ENCODE data around the gene IFT27.

Gene IFT27

DNA sequence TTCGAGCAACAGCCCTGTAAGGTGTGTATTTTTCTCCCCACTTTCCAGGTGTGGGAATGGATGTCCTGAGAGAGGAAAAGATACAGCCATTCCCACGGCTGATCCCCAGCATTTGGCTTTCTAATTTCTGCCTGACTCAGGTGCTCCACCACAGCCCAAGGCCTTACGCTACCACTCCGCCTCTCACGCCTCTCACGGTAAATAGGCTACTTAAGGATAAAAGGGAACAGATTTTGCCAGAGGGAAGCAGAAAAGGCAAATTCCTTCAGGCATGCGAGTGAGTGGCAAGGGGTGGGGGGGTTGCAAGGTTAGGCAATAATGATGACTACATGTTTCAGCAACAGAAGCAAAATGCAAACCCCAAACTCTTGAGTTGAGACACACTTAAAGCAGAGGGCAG, 31.7 kb upstream of the IFT27 start:
- H3K9me3 Mint-ChIP-seq, result no peaks in the 10 kb centered on the region
- H3K36me3 Mint-ChIP-seq, result no peaks in the 10 kb centered on the region
- H3K27ac Mint-ChIP-seq, result no peak overlapping the region
- DNase-seq (ENCODE audit: low spot score in 2 of 2), result no peak
- ATAC-seq, result no peak
- H3K4me3 Mint-ChIP-seq, result no peak overlapping the region
- no peaks in the 10 kb centered on the region for H3K4me1 Mint-ChIP-seq

DNA sequence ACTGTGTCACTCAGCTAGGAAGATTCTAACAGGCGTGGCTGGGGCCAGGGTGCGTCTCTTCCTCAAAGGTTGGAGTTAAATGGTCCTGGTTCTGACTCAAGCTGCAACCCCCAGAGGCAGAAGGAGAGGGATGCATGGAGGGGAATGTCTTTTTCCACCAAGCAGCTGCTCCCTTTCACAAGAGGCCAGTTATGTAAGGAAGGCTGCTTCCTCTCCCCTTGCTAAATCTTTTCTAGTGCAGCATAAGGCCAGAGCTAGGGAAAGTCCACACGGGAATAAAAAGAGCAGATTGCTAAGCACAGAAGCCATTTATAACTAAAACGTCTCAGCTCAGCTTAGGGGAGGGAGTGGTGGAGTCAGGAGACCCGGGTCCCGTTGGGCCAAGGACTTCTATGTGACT, 30.9 kb upstream of the IFT27 start:
- Mint-ChIP-seq H3K27ac (no peak overlapping the region), H3K36me3 (no peaks in the 10 kb centered on the region), H3K9me3 (no peaks in the 10 kb centered on the region), H3K4me3 (no peak overlapping the region), H3K4me1 (no peaks in the 10 kb centered on the region)
- DNase-seq (ENCODE audit: low spot score in 2 of 2) (no peak), ATAC-seq (no peak)

DNA sequence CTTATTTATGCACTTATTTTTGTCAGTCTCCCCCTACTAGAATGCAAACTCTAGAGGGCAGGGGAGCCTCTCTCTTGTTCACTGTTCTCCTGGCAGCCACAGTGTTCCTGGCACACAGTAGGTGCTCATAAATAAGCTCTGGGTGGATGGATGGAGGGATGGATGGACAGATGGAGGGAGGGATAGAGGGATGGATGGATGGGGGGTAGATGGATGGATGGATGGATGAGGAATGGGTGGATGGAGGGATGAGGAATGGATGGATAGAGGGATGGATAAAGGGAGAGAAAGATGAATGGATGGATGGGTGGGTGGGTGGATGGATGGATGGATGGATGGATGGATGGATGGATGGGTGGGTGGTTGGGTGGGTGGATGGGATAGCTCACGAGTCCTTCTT, 27.4 kb upstream of the IFT27 start:
- Mint-ChIP-seq H3K4me1 (no peaks in the 10 kb centered on the region), H3K4me3 (no peak overlapping the region), H3K9me3 (no peaks in the 10 kb centered on the region), H3K27ac (no peak overlapping the region), H3K36me3 (no peaks in the 10 kb centered on the region)
- ATAC-seq (no peak), DNase-seq (ENCODE audit: low spot score in 2 of 2) (no peak)

DNA sequence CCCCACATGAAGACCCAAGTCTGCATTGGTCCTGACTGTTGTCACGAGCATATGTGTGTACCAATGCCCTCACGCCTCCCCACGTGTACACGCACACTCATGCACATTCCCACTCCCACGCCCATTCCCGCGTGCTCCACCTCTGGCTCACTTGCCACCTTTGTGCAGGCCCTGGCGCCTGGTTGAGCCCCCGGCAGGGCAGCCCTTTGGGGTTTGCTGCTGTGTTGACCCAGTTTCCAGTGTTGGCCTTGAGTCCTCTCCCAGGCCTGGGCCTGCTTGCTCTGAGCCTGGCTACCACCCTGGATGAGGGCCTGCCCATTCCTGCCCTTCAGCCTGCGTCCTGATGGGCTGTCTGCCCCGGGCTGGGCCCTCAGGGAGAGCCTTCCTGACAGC, 22.8 kb upstream of the IFT27 start:
- H3K27ac Mint-ChIP-seq, result no peak overlapping the region
- H3K4me3 Mint-ChIP-seq, result no peak overlapping the region

DNA sequence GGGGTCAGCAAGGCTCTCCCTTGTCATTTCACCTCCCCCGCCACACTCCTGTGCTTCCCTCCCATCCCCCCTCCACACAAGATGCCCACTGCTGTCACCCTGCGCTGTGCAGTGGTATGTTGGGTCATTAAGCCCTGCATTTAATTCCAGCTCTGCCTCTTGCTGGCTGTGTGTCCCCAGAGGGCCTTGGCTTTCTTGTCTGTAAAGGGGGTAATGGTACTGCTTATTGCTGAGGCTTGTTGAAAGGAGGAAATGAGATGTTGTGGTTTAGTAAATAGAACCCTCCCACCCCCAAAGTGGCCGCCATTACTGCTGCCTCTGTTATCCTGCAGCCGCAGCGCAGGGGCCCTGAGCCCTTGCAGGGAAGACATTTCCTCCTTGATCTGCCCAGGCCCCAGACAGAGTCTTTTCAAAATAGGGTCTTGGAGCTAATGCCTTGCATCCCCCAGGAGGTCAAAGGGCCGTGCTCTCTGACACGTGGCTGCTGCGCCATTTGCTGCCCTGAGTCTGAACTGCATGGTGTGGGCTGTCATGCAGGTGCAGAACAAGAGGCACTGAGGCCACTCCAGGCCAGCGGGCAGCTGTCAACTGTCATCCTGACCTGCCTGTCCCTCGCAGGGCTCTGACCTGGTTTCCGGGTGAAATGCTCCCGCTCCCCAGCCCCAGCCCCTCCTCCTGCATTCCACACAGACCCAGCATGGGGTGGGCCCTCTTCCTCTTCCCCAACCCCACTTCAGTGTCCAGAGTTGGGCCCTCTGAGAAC, 22.2 kb upstream of the IFT27 start:
- ATAC-seq, result no peak
- H3K4me3 Mint-ChIP-seq, result no peak overlapping the region

More for the DNA sequence above, 22.8 kb upstream of the IFT27 start:
- Mint-ChIP-seq H3K9me3 (no peaks in the 10 kb centered on the region), H3K36me3 (no peaks in the 10 kb centered on the region), H3K4me1 (no peaks in the 10 kb centered on the region)
- ATAC-seq (no peak), DNase-seq (ENCODE audit: low spot score in 2 of 2) (no peak)

DNA sequence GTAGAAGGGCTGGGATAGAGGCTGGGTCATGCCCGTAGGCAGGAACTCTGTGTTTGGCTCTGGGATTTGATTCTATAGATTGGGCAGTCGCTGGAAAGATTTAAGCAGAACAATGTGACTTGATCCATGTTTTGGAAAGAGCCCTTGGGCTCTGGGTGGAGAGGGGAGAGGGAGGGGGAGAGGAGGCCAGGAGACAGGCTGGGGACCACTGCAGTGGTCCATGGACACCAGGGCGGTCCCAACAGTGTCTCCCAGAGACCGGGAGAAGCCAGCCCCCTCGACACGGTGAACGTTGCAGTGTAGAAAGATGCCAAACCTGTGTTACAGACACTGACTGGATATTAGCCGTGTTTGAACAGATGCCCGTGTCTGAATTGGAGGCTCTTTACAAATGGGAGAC, 21.5 kb upstream of the IFT27 start:
- Mint-ChIP-seq H3K4me3 (no peak overlapping the region), H3K4me1 (no peaks in the 10 kb centered on the region), H3K27ac (no peak overlapping the region), H3K36me3 (no peaks in the 10 kb centered on the region), H3K9me3 (no peaks in the 10 kb centered on the region)
- ATAC-seq, result no peak
- DNase-seq (ENCODE audit: low spot score in 2 of 2), result no peak

More for the DNA sequence above, 22.2 kb upstream of the IFT27 start:
- Mint-ChIP-seq H3K27ac (no peak overlapping the region), H3K36me3 (no peaks in the 10 kb centered on the region), H3K9me3 (no peaks in the 10 kb centered on the region), H3K4me1 (no peaks in the 10 kb centered on the region)
- DNase-seq (ENCODE audit: low spot score in 2 of 2), result no peak

DNA sequence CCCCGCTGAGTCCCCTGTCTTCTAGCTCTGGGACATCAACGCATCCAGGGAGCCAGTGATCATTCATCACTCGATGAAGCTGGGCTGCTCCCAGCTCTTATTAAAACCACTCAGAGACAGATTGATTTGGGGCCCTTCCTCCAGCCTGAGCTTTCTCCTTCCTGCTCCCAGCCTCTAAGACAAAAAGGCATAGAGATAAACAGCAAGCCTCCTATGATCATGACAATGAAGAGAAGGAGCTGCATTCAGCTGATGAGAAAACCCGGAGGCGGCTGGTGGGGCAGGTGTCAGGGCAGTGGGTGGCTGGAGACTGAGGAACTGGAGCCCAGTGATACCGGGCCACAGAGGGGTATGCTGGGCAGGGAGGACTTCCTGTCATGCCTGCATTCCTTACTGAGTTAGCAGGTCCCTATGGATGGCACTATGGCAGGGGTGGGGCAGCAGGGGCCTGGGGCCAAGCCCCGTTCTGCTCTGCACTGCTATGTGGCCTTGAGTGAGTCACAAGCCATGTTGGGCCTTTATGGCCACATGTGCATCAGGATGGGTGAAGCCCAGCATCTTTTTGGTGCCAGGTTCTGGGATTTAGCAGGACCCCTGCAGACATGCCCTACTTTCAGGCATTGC, 20.7 kb upstream of the IFT27 start:
- no peak overlapping the region for H3K27ac Mint-ChIP-seq
- H3K4me1 Mint-ChIP-seq, result no peaks in the 10 kb centered on the region
- DNase-seq (ENCODE audit: low spot score in 2 of 2) (no peak), ATAC-seq (no peak)
- H3K9me3 Mint-ChIP-seq, result no peaks in the 10 kb centered on the region
- H3K36me3 Mint-ChIP-seq, result no peaks in the 10 kb centered on the region
- no peak overlapping the region for H3K4me3 Mint-ChIP-seq

DNA sequence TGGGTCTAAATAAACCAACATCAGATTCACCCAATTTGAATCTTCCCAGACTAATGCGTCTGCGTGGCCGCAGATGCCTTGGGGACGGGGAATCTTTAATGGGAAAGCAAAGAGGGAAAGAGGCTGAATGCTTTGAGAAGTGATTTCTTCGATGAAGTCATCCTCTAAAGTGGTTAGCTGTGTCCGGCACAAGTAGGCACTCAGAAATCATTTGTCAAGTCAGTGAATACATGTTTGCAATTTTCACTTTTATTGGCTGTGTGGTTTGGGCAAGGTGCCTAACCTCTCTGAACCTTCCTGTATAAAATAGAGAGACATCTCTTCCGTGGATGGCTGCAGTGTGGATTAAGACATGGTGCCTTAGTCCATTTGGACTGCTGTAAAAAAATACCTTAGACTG, 19.7 kb upstream of the IFT27 start:
- no peak overlapping the region for H3K4me3 Mint-ChIP-seq
- no peaks in the 10 kb centered on the region for H3K36me3 Mint-ChIP-seq
- no peaks in the 10 kb centered on the region for H3K9me3 Mint-ChIP-seq
- no peak for DNase-seq (ENCODE audit: low spot score in 2 of 2)
- H3K27ac Mint-ChIP-seq, result no peak overlapping the region
- no peak for ATAC-seq
- H3K4me1 Mint-ChIP-seq, result peaks cover 8% of the 10 kb centered on the region

DNA sequence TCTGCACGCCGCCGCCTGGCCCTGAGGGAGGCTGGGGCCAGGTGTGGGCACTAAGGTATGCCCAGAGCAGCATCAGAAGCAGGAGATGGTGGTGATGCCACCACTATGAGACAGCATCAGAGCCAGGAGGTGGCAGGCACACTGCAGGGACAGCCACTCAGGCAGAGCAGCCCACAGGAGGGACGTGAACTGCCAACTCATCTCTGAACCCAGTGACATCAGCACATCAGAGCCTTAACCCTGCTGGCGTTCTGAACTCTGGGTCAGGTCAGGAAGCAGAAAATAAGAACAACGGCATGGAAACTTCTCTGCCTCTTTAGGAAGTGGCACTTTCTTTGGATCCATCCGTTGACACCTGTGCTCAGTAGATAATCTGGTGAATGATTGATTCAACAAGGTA, 14.7 kb upstream of the IFT27 start:
- Mint-ChIP-seq H3K9me3 (no peaks in the 10 kb centered on the region), H3K4me3 (no peak overlapping the region), H3K4me1 (peaks cover 12% of the 10 kb centered on the region), H3K36me3 (no peaks in the 10 kb centered on the region), H3K27ac (no peak overlapping the region)
- peak; percentile 7 to 70 for DNase-seq (ENCODE audit: low spot score in 2 of 2)
- ATAC-seq, result peak; percentile 98

DNA sequence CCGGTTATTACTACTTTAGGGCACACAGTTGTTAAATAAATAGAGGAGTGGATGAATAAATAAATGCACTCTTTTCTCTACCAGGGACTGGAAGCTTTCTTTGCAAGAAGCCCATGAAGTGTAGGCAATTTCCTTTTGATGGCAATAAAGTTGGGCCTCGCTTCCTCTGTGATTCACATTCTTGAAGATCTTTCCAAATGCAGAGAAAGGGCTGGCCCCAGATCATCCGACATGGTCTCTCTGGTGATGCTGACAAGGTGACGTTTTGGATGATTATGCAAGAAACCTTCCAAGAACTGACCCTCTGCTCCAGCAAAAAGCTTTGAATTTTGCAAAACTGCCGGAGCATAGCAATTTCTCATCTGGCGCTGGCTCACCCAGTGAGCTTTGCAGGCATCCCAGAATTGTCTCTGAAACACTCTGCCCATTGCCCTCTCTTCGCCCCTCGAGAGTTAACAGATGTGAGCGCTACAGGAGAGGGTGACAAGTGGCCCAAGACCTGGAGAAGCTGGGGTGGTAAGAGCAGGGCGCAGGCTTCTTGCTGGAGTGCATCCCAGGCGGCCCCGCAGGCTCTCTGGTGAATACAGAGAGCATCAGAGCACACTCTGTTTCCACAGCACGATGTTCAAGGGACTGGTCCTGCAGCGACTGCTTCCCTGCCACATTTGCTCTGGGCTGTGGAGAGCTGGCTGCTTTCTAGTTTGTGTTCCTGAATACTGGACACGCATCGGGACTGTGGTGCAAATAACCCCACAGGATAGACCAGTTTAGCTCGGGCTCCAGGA, 11.5 kb upstream of the IFT27 start:
- H3K4me1 Mint-ChIP-seq, result peaks cover 17% of the 10 kb centered on the region
- H3K27ac Mint-ChIP-seq, result no peak overlapping the region
- ATAC-seq (no peak), DNase-seq (ENCODE audit: low spot score in 2 of 2) (no peak)
- H3K36me3 Mint-ChIP-seq, result no peaks in the 10 kb centered on the region
- H3K4me3 Mint-ChIP-seq, result no peak overlapping the region
- H3K9me3 Mint-ChIP-seq, result no peaks in the 10 kb centered on the region

DNA sequence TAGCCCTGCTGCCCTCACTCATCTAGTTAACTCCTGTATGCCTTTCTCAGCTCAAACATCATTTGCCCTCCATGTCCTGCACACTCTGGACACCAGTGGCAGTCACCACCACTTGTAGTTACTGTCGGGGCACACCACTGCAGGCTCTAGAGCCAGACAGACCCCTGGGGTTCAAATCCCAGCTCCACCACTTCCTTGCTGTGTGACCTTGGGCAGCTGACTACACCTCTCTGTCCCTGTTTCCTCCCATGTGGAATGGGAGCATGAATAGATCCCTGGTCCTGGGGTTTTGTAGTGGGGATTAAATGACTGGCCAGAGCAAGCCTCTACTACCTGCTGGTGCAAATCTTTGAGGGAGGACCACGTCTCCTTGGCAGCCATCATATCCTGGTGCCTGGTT, 7.8 kb upstream of the IFT27 start:
- H3K9me3 Mint-ChIP-seq, result no peaks in the 10 kb centered on the region
- peaks cover 23% of the 10 kb centered on the region for H3K4me1 Mint-ChIP-seq
- H3K4me3 Mint-ChIP-seq, result no peak overlapping the region
- peak overlapping the region; percentile 7 for H3K27ac Mint-ChIP-seq
- DNase-seq (ENCODE audit: low spot score in 2 of 2) (no peak), ATAC-seq (no peak)
- H3K36me3 Mint-ChIP-seq, result no peaks in the 10 kb centered on the region

DNA sequence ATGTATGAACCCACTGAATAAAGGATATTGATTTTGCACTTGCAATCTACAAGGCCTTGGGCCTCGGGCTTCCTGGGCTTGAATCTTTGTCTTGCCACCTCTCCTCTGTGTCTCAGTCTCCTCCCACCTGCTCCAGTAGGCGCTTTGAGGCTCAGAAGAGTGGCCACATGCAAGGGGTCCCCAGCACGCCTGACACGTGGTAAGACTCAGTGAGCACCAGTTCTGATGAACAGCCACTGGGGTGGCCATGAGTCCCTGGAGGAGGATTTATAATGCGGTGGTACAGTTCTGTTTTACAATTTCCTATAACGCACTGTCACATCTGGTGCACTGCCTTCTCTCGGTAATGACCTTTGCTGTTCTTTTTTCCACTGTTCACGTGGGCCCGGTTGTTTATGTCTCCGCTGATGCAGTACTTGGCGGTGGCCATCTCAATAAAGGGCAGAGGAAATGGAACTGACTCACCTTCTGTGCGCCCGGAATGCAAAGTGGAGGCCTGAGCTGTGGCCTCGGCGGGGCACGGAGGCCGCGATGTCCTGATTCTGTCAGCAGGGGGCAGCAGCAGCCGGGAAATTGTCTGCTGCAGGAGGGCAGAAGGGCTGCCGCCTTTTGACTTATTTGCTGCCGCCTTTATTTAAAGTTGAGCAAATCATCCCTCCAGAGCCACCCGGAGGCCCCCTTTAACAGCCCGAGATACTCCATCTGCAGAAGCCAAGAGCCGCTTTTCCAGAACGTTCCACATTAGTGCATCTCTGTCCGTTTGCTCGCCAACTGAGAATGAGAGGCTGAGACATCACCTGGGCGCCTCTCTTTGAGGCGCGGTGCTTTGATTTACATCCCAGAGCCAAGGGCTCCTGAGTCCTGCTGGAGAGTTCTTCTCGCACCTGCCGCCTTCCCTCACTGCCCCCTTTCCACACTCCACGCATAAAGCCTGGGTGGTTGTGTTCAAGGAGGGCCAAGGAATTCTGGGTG, 6.0 kb upstream of the IFT27 start:
- peak overlapping the region; percentile 33 for H3K4me3 Mint-ChIP-seq
- peak; percentile 97 for DNase-seq (ENCODE audit: low spot score in 2 of 2)
- ATAC-seq, result peak; percentile 99
- H3K27ac Mint-ChIP-seq, result peak overlapping the region; percentile 87
- H3K4me1 Mint-ChIP-seq, result peaks cover 38% of the 10 kb centered on the region
- no peaks in the 10 kb centered on the region for H3K9me3 Mint-ChIP-seq
- no peaks in the 10 kb centered on the region for H3K36me3 Mint-ChIP-seq

DNA sequence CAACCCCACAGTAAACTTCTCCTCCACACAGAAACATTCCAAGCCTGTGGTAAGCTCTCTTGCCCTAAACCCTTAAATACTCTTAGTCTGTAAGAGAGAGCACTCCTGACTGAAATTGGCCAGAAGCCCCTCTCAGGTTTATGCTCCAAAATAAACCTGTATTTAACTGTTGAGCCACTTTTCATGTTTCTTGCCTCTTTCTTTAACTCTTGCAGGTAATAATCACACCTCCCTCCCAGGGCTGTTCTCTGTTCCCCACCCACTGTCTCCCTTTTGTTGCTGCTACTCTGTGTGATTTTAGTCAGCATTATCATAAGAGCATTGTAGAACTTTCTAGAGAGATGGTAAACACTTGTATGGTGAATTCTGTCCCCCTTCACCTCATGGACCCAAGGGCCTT, 2.1 kb upstream of the IFT27 start:
- DNase-seq (ENCODE audit: low spot score in 2 of 2) (no peak), ATAC-seq (no peak)
- H3K4me1 Mint-ChIP-seq, result peaks cover 54% of the 10 kb centered on the region
- H3K4me3 Mint-ChIP-seq, result peak overlapping the region; percentile 4
- peak overlapping the region; percentile 7 for H3K27ac Mint-ChIP-seq
- H3K9me3 Mint-ChIP-seq, result no peaks in the 10 kb centered on the region
- H3K36me3 Mint-ChIP-seq, result peaks cover 6% of the 10 kb centered on the region

DNA sequence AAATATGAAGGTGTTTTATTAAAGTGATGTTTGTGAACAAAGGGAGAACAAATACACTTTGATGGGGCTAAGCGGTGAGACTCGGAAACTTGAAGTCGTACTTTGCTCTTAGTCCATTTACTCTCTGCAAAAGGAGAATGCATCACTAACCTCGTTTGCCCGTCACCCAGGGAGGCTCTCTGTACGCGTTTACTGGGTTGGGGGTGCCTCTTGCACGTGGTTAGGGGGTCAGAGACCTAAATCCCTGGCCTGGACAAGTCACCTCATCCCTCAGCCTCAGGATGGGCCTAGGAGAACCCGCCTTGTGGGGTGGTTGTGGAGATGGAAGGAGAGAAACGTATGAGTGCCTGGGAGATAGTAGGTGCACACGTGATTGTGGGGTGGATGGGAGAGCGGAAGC, 803 bp upstream of the IFT27 start:
- DNase-seq (ENCODE audit: low spot score in 2 of 2) (no peak), ATAC-seq (no peak)
- Mint-ChIP-seq H3K27ac (peak overlapping the region; percentile 90), H3K9me3 (no peaks in the 10 kb centered on the region), H3K36me3 (peaks cover 6% of the 10 kb centered on the region), H3K4me3 (peak overlapping the region; percentile 77), H3K4me1 (peaks cover 48% of the 10 kb centered on the region)

DNA sequence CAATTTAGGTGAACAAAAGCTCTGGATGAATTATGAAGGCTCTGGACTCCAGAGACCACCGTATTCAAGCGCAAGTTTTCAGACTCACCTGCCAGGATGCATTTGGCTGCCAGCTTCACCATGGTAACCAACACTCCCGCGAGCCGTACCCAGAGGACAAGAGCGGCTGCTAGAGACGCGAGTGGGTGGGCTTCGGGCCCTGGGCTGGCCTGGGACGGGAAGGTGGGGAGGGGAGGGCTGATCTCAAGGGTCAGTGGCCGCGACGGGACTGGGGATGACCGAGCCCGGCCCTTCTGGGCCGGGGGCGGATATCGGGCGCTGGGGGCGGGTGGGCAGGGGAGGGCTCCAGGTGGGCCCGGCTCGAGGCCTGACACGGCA, 344 bp downstream of the IFT27 start:
- H3K36me3 Mint-ChIP-seq, result peaks cover 6% of the 10 kb centered on the region
- H3K4me1 Mint-ChIP-seq, result peaks cover 54% of the 10 kb centered on the region
- peak in 1 of 2 donors; percentile 5 for DNase-seq (ENCODE audit: low spot score in 2 of 2)
- no peak for ATAC-seq
- H3K27ac Mint-ChIP-seq, result peak overlapping the region; percentile 90
- H3K9me3 Mint-ChIP-seq, result no peaks in the 10 kb centered on the region
- peak overlapping the region; percentile 77 for H3K4me3 Mint-ChIP-seq
